Activated CD4-positive, alpha-beta T cell treated with anti-CD3 and anti-CD28 coated beads, Interleukin-2, amount 50 U/mL, for 24 hours (primary cell): Measurements from ENCODE around the gene DGKB.

ENCODE experiments used
- DNase-seq, 2 donors: peaks; one replicate each; pipeline ENCODE4 v3.0.0-alpha.2; 2020; ENCODE audit warnings: low read depth in 1 of 2, low spot score in 1 of 2

DGKB gene

DNA sequence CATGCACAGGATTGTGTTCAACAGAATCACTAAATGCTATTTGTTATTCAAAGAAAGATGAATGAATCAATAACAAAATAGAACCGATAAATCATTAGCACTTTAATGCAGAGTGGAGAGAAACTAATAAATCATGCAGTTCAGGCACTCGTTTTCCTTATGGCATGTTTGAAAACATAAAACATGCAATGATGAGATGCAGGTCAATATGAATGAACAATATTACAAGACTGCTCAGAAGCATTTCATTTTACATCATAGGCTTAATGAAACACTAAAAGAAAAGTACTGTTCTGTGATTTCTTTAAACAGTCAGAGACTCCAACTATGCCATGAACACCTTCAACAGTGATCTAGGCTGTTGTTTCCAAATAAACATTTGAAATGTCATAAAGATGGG lies 755.0 kb downstream of the DGKB start:
- no peak for DNase-seq

DNA sequence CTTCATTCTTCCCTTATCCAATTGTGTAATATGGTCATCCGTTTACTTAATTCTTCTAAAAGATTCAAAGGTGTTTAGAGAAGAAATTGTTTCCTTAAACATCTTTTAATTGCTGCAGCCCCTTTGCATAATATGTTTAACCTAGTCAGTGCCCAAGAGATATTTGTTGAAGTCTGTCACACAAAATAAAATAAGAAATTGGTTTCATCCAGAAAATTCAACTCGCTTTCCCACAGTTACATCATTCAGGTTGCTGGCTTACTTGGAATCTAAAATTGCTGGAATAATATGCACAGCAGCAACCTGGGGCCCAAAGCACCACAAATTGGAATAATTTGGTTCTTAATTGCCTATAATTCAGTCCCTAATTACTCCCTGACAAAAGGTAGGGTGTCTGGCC lies 758.0 kb downstream of the DGKB start:
- DNase-seq = no peak

DNA sequence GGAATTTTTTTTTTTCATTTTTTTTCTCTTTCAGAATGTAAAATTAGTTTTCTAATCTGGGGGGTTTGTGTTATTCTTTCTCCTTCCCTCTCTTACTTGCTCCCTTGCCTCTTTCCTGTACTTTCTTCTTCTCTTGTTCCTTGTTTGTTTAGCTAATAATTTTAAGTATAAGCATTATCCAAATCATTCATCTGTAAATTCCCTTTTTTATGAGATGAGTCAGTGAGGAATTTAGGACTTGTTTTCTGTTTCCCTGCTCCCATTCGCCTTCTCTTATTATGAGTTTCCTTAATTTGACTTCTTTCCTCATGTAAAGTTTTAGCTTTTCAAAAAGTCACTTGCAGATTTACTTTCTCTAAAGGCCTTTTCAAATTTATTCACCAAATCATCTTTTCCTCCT lies 758.4 kb downstream of the DGKB start:
- no peak for DNase-seq

DNA sequence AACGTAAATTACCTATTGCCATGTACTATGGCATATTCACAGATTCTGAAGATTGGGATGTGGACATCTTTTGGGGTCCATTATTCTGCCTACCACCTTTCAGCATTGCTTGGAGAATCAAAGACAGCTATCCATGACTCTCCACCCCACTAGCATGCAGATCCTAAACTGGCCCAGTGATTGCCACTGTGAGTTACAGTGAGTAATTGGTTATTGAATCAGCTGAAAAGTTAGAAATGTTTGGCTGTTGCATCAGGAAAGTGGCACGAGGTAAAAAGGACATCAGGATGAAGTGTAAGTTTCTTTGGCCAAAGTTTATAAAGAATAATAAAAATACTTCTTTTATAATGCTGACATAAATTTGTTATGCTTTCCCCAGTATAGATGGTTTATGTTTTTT lies 764.9 kb downstream of the DGKB start:
- DNase-seq = no peak

DNA sequence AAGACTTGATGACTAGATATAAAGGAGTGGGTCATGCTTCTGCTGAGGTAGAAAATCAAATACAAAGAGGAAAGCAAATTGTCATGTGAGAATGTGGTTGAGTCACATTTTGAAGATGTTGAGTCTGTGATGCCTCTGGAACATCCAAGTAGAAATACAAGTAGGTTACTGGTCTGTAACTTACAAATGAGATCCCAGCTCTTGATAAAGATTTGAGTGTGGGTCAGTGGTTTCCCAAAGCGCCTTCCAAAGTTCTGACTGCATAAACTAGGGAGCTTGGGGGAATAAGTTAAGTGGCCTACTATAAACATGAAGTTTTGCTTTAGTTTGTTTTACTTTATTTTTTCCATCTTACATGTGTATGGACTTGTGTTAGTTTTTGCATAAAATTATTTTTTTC lies 768.8 kb downstream of the DGKB start:
- DNase-seq = no peak

DNA sequence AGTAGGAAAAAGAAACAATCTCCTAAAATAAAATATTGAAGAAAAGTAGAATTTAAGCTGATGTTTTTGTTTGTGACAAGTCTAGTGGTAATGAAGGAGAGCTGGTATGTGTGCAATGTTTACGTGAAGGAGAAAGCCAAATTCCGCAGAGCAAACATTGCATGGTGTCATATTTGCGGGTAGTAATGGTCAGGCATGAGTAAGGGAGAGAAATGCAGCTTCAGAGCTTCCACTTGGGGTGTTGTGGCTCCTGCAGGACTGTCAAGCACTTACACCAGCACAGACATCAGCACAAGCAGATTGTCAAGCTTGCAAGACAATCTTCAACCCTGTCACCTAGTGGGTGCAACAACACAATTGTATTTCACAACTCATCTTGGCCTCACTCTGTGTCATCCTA lies 776.6 kb downstream of the DGKB start:
- no peak for DNase-seq

DNA sequence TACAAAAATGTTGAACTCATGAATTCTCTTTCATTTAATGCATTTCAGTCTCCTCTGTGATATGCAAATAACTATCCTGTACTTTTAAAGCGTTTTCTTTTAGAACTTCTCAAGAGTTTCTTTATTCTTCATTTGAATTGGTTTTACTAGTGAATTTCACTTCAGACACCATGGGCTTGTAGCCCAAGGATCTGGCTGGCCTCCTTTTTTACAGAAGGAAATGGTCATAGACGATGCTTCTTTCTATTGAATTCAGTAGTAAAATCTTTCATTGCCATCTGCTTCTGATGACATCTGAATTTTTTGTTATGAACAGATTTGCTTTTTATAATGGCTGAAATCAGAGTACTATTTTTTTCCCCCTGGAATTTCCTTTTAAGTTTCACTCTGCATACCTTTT lies 777.8 kb downstream of the DGKB start:
- no peak for DNase-seq

DNA sequence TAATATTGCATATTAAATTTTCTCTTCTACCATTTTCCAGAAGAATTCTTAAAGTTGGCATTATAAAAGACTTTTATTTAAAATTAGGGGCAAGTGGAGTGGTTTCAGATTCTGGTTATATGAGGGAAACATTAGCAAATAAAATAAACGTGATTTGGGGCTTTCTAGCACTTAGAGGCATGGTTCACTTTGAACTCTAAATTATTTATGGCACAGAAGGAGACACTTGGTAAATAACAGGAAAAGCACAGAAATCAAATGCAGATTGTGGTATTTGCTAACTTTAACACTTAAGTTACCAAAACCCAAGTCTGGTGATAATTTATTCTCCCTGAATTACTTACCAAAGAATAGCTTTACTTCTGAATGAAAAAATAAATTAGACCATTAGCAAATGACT lies 778.6 kb downstream of the DGKB start:
- DNase-seq = no peak

DNA sequence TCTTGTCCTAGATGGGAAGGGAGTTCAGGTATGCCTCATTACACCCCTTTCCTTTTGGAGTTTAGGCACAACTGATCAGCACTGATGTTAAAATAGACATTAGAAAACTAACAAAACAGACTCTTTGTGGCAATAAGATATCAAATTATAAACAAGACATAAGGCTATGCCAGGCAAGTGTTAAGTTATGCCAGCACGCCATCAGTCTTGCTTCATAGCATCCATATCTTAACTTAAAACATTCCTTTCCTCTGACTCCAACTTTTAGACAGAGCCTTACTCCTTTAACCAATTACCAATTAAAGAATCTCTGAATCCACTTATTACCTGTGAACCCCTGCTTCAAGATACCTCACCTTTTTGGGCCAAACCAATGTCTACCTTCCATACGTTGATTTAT lies 786.9 kb downstream of the DGKB start:
- DNase-seq = no peak

DNA sequence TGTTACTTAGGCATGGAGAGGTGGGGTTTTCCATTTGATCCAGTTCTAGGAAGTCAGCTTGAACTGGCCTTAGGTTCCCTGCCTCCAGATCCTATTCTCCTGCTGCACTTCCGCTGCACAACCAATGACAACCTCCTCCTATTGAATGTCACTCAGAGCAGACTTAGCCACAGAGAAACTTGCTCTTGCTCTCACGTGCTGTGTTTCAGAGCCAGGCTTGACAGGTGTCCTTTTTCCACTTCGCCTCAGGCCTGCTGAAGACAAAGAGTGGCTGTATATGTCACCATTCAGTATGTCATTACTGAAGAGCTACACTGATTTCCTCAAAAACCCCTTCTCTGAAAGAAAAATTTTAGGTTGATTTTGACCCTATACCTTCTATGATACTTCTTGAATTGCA lies 797.7 kb downstream of the DGKB start:
- DNase-seq = no peak

DNA sequence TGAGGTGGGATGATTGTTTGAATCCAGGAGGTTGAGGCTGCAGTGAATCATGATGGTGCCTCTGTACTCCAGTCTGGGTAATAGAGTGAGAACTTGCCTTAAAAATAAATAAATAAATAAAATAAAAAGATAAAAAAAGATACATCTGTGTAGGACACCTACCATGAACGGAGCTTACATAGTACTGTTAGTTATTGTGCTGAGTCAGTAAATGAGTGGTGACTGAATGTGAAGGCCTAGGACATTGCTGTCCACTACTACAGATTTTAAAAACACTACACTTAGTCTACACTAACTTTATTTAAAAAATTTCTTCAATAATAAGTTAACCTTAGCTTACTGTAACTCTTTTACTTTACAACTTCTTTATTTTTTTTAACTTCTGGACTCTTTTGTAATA lies 806.4 kb downstream of the DGKB start:
- no peak for DNase-seq

DNA sequence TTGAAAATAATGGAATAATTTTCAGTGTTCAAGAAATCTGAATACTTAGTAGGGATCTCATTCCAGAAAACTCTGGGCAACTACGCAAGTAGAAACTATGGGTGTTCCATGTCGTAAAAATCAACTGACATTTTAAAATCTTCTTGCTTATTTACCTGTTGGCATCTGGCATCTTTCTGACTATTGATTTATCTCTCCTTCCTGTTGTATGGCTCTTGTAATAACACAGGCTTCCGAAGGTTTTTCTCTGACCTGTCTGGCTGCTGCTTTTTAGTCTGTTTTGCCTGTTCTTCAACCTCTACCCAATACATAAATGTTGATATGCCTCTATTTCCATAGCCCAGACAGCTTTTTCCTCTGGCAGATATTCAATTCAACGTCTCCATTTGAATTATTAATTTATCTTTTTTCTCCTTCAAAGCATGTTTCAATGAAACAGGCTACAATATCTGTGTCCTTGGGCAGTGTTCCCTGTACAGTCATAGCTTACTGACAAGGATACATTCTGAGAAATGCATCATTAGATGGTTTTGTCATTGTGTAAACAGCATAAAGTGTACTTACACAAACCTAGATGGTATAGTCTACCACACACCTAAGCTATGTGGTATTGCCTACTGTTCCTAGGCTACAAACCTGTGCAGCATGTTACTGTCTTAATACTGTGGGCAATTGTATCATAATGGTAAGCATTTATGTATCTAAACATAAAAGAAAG lies 807.2 kb downstream of the DGKB start:
- no peak for DNase-seq
